ENCODE measurements around the gene FLNC.

- TF ChIP-seq POLR2A (IDR thresholded peaks at IDR 0.05; ENCODE audit: low read length) (no peak), CTCF (IDR thresholded peaks at IDR 0.05) (no peak), REST (IDR thresholded peaks at IDR 0.05) (no peak), HOXA7 (CRISPR knock-in tag; IDR thresholded peaks at IDR 0.05) (no peak), HDAC2 (IDR thresholded peaks at IDR 0.05) (no peak), MAX (IDR thresholded peaks at IDR 0.05) (no peak), USF2 (IDR thresholded peaks at IDR 0.05) (no peak), RAD21 (conservative IDR thresholded peaks at IDR 0.05 in 1 of 2, IDR thresholded peaks at IDR 0.05 in 1 of 2) (no peak), RFX5 (IDR thresholded peaks at IDR 0.05) (no peak), JUN (IDR thresholded peaks at IDR 0.05) (no peak), NFE2L2 (conservative IDR thresholded peaks at IDR 0.05; ENCODE audit: low read length) (no peak), PHF8 (IDR thresholded peaks at IDR 0.05; ENCODE audit: borderline replicate concordance, low read depth) (no peak), NR3C1 (IDR thresholded peaks at IDR 0.05) (no peak)
Measured at GRCh38 chr7:128793181-128793547, 37.0 kb upstream of the FLNC start.
